Calu3 (cell line): ENCODE measurements around the gene PPP1R13B. TPM values are rescaled to one million over a fixed set of nuclear protein-coding genes. Genes with fewer than 3 reads are reported as not detected.

Experiments used
- BruUV-seq: library from RNA; stranded (reverse); fragments of 400-500 nt; replicated peaks from 2 replicates; lab custom pipeline; 2021; lab: Mats Ljungman, UMichigan
- CTCF ChIA-PET: fragments of 300-600 bp; sonication (Branson Sonifier 250); formaldehyde crosslinking; loops from one replicate; lab custom pipeline; 2022; ENCODE audit warnings: antibody characterized with exemption; lab: Charles Lee
- DNase-seq: peaks from one replicate; pipeline ENCODE4 v3.0.0; 2022
- H3K27ac Mint-ChIP-seq: one replicate; pipeline ENCODE4 v1.8.0; 2022; ENCODE audit warnings: mixed read lengths; ENCODE audit not compliant: unreplicated experiment
- H3K27me3 Mint-ChIP-seq: one replicate; pipeline ENCODE4 v1.8.0; 2022; ENCODE audit warnings: mixed read lengths; ENCODE audit not compliant: unreplicated experiment
- H3K36me3 Mint-ChIP-seq: one replicate; pipeline ENCODE4 v1.8.0; 2022; ENCODE audit warnings: mild to moderate bottlenecking, moderate library complexity, mixed read lengths; ENCODE audit not compliant: insufficient read depth, unreplicated experiment
- H3K4me1 Mint-ChIP-seq: one replicate; pipeline ENCODE4 v1.8.0; 2022; ENCODE audit warnings: mild to moderate bottlenecking, low read depth, mixed read lengths; ENCODE audit not compliant: unreplicated experiment
- H3K4me3 Mint-ChIP-seq: one replicate; pipeline ENCODE4 v1.8.0; 2022; ENCODE audit warnings: mild to moderate bottlenecking, low read depth, moderate library complexity, mixed read lengths; ENCODE audit not compliant: unreplicated experiment
- H3K9me3 Mint-ChIP-seq: one replicate; pipeline ENCODE4 v1.8.0; 2022; ENCODE audit warnings: low read depth, mixed read lengths; ENCODE audit not compliant: unreplicated experiment
- intact Hi-C: fragments of 100-400 bp; cut with micrococcal nuclease; formaldehyde crosslinking; loops from one replicate; pipeline ENCODE4 v1.10.0; 2022; ENCODE audit not compliant: unreplicated experiment
- total RNA-seq: library from RNA; stranded (reverse); gene quantifications from 2 replicates; pipeline ENCODE4 v1.2.3, GENCODE V29; 2022
- TF ChIP-seq, protein P1 (sequence below): fragments of 200-600 bp; IDR thresholded peaks from one replicate; pipeline ENCODE4 v1.8.0; 2022; ENCODE audit warnings: antibody characterized with exemption; ENCODE audit not compliant: unreplicated experiment

Gene PPP1R13B
- total RNA-seq, 1 experiment from 2014 or later: 27.7 TPM

DNA sequence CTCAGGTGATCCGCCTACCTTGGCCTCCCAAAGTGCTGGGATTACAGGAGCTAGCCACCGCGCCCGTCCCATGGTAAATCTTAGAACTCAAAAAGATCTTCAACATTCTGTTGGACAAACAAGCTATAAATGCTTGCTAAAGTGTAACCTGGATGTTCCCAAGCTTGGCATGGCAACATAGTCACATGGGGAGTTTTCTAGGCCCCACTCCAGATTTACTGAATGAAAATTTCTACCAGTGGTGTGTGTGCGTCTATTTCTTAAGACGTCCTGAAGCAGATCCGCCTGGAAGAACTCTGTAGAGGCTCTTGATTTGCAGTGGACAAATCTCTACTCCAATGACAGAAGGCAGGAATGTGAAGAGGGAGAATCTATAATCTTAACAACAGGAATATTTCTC, 71.9 kb downstream of the PPP1R13B start:
- TF ChIP-seq, protein P1, sequence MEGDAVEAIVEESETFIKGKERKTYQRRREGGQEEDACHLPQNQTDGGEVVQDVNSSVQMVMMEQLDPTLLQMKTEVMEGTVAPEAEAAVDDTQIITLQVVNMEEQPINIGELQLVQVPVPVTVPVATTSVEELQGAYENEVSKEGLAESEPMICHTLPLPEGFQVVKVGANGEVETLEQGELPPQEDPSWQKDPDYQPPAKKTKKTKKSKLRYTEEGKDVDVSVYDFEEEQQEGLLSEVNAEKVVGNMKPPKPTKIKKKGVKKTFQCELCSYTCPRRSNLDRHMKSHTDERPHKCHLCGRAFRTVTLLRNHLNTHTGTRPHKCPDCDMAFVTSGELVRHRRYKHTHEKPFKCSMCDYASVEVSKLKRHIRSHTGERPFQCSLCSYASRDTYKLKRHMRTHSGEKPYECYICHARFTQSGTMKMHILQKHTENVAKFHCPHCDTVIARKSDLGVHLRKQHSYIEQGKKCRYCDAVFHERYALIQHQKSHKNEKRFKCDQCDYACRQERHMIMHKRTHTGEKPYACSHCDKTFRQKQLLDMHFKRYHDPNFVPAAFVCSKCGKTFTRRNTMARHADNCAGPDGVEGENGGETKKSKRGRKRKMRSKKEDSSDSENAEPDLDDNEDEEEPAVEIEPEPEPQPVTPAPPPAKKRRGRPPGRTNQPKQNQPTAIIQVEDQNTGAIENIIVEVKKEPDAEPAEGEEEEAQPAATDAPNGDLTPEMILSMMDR: no peak
- BruUV-seq: no TSS peak
- Mint-ChIP-seq H3K27me3 (no peaks in the 10 kb centered on the region), H3K27ac (no peak overlapping the region), H3K4me1 (no peaks in the 10 kb centered on the region), H3K36me3 (no peaks in the 10 kb centered on the region), H3K9me3 (no peaks in the 10 kb centered on the region), H3K4me3 (no peak overlapping the region)
- intact Hi-C loops: no loop called here
- no peak for DNase-seq
- CTCF ChIA-PET: no interaction called here

DNA sequence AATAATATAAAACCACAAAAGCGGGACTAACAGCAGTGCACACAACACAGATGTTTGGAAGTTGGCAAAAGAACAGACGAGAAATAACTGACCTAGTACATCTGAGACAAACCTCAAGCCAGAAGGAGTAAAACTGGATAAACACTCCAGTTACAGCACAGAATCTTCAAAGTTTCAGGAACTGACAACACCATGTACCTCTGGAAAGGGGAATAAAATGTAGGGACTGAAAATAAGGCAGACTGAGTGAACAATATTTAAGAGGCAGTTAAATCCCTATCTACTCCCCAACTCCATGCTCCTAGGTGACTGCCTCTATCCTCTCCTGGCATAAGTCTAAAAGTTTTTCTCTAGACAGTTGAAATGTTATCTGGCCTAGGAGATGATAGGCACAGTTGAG, 73.9 kb downstream of the PPP1R13B start:
- H3K4me1 Mint-ChIP-seq: no peaks in the 10 kb centered on the region

DNA sequence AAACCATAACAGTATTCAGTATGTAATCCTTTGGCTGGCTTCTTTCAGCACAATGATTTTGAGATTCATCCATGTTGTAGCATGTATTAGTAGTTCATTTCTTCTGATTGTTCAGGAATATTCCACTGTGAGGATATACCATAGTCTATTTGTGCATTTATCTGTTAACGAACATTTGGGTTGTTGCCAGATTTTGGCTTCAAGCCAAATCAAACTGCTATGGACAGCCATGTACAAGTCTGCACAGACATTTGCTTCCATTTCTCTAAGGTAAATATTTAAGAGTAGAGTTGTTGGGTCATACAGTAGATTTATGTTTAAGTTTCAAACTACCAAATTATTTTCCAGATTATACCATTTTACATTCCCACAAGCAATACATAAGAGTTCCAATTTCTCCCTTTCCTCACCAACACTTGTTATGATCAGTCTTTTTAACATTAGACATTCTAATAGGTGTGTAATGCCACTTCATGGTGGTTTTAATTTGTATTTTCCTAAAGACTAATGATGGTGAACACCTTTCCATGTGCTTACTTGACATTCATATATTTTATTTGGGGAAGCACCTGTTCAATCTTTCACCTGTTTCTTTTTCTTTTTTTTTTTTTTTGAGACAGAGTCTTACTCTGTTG, 75.2 kb downstream of the PPP1R13B start:
- Mint-ChIP-seq H3K27ac (no peak overlapping the region), H3K36me3 (no peaks in the 10 kb centered on the region), H3K4me3 (no peak overlapping the region), H3K27me3 (no peaks in the 10 kb centered on the region), H3K4me1 (no peaks in the 10 kb centered on the region), H3K9me3 (no peaks in the 10 kb centered on the region)
- TF ChIP-seq, protein P1: no peak
- DNase-seq: no peak
- BruUV-seq: no TSS peak
- CTCF ChIA-PET: no interaction called here
- intact Hi-C loops: no loop called here

More for the DNA sequence above, 73.9 kb downstream of the PPP1R13B start:
- no peak overlapping the region for H3K27ac Mint-ChIP-seq
- TF ChIP-seq, protein P1: no peak
- H3K36me3 Mint-ChIP-seq: no peaks in the 10 kb centered on the region
- no peak overlapping the region for H3K4me3 Mint-ChIP-seq
- no peak for DNase-seq
- CTCF ChIA-PET: no interaction called here
- no peaks in the 10 kb centered on the region for H3K9me3 Mint-ChIP-seq
- no peaks in the 10 kb centered on the region for H3K27me3 Mint-ChIP-seq
- intact Hi-C loops: no loop called here
- no TSS peak for BruUV-seq

DNA sequence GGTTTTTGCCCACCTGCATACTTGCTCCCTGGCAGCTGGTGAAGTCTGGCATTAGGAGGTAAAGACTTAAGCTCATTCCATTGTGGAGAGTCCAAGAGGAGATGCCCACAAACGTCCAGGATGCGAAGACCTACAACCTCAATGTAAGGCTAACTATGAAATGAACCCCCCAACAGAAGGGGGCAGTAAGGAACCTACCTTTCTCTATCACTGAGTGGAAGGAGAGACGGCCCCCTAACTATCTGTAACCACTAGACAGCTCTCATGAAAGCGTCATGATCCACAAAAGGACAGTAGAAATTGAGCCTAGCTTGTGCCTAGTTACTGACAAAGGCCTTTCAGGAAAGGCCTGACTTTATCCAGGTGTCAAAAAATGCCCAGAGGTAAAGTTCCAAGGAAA, 76.5 kb downstream of the PPP1R13B start:
- TF ChIP-seq, protein P1: no peak
- Mint-ChIP-seq H3K36me3 (no peaks in the 10 kb centered on the region), H3K4me1 (no peaks in the 10 kb centered on the region), H3K4me3 (no peak overlapping the region), H3K27ac (no peak overlapping the region), H3K9me3 (no peaks in the 10 kb centered on the region), H3K27me3 (no peaks in the 10 kb centered on the region)
- CTCF ChIA-PET: interaction anchor here (0.7 kb wide), 1 partner anchor 9 kb away, joined by 4 read pairs; no protein-coding TSS in a partner anchor
- no TSS peak for BruUV-seq
- DNase-seq: no peak
- intact Hi-C loops: no loop called here
